ENCODE measurements around the gene CHORDC1. TPM values are rescaled to one million over a fixed set of nuclear protein-coding genes. Genes with fewer than 3 reads are reported as not detected.

CHORDC1 gene
- total RNA-seq, 2 experiments from 2014 or later = 62.0 to 86.2 TPM

DNA sequence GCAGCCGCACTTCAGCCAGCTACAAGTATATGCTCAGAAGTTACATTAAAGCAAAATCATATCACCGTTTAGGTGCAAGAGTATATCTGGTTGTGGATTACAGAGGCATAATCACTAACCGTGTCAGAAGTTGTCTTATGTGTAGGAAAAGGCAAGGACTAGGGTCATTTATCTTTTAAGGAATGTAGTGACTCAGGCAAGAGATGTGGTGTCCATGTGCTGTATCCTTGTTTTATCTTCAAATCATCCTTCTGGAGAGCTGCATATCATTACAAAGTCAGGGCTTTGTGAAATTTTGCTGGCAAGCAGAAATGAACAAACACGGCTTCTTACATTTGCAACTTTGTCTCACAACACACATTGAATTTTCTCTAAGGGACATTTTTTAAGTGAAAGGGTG lies 12.7 kb upstream of the CHORDC1 start:
- CTCF ChIA-PET (ENCODE audit: unreplicated experiment) = no interaction called here
- H4K20me1 ChIP-seq (ENCODE audit: insufficient read depth, low read length) = no peaks in the 10 kb centered on the region
- H3K27ac ChIP-seq (ENCODE audit: low read depth, low read length, poor library complexity, severe bottlenecking) = no peak overlapping the region
- H3K4me2 ChIP-seq (ENCODE audit: low read length) = no peak overlapping the region
- H3K9me2 ChIP-seq (ENCODE audit: insufficient read depth, low read length) = no peaks in the 10 kb centered on the region
- TF ChIP-seq, protein P1, sequence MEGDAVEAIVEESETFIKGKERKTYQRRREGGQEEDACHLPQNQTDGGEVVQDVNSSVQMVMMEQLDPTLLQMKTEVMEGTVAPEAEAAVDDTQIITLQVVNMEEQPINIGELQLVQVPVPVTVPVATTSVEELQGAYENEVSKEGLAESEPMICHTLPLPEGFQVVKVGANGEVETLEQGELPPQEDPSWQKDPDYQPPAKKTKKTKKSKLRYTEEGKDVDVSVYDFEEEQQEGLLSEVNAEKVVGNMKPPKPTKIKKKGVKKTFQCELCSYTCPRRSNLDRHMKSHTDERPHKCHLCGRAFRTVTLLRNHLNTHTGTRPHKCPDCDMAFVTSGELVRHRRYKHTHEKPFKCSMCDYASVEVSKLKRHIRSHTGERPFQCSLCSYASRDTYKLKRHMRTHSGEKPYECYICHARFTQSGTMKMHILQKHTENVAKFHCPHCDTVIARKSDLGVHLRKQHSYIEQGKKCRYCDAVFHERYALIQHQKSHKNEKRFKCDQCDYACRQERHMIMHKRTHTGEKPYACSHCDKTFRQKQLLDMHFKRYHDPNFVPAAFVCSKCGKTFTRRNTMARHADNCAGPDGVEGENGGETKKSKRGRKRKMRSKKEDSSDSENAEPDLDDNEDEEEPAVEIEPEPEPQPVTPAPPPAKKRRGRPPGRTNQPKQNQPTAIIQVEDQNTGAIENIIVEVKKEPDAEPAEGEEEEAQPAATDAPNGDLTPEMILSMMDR (conservative IDR thresholded peaks at IDR 0.05; ENCODE audit: low read length) = no peak
- no peak for TF ChIP-seq EZH2phosphoT487 (IDR thresholded peaks at IDR 0.05; ENCODE audit: borderline replicate concordance, low read depth, low read length)
- no peak for DNase-seq (ENCODE audit: low spot score)
- H3K79me2 ChIP-seq (ENCODE audit: insufficient read depth, low read depth, low read length) = no peaks in the 10 kb centered on the region
- H3K4me1 ChIP-seq (ENCODE audit: insufficient read depth, low read length, poor library complexity, severe bottlenecking) = no peaks in the 10 kb centered on the region
- intact Hi-C loops (cut with micrococcal nuclease; ENCODE audit: unreplicated experiment) = no loop called here
- H3K4me3 ChIP-seq (ENCODE audit: low read depth, low read length, poor library complexity, severe bottlenecking) = no peak overlapping the region
- POLR2A ChIA-PET = interaction anchor here (0.6 kb wide), 1 partner anchor 30 kb away, joined by 3 read pairs; no protein-coding TSS in a partner anchor
- H3K9me3 ChIP-seq (ENCODE audit: low read length) = no peaks in the 10 kb centered on the region
- no TSS peak for BruUV-seq (replicated peaks)
- no peak overlapping the region for H2AFZ ChIP-seq (ENCODE audit: low read length)
- no peaks in the 10 kb centered on the region for H3K36me3 ChIP-seq (ENCODE audit: insufficient read depth, low read length)

DNA sequence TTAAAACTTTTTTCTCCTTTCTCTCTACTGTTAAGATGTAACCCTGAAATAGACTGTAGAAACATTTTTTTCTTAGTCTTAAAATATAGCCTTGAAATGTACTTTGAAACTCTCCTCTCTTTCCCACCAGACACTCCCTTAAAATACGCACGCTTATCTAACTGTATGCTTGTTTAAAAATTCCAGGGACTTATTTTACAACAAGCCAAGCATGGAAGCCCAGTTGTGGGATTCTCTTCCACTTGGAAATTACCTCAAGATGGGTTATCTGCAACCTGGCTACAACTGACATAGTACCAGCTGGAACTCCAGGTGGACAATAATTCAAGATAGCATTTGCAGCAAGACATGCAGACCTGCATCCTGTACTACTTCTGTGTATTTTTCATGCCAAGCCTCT lies 12.1 kb upstream of the CHORDC1 start:
- intact Hi-C loops (cut with micrococcal nuclease; ENCODE audit: unreplicated experiment) = no loop called here
- H4K20me1 ChIP-seq (ENCODE audit: insufficient read depth, low read length) = no peaks in the 10 kb centered on the region
- CTCF ChIA-PET (ENCODE audit: unreplicated experiment) = no interaction called here
- H3K36me3 ChIP-seq (ENCODE audit: insufficient read depth, low read length) = no peaks in the 10 kb centered on the region
- no peak for DNase-seq (ENCODE audit: low spot score)
- POLR2A ChIA-PET = interaction anchor here (0.6 kb wide), 1 partner anchor 30 kb away, joined by 3 read pairs; no protein-coding TSS in a partner anchor
- no peaks in the 10 kb centered on the region for H3K4me1 ChIP-seq (ENCODE audit: insufficient read depth, low read length, poor library complexity, severe bottlenecking)
- H3K4me3 ChIP-seq (ENCODE audit: low read depth, low read length, poor library complexity, severe bottlenecking) = no peak overlapping the region
- no peak overlapping the region for H3K27ac ChIP-seq (ENCODE audit: low read depth, low read length, poor library complexity, severe bottlenecking)
- no TSS peak for BruUV-seq (replicated peaks)
- no peaks in the 10 kb centered on the region for H3K9me3 ChIP-seq (ENCODE audit: low read length)
- no peaks in the 10 kb centered on the region for H3K9me2 ChIP-seq (ENCODE audit: insufficient read depth, low read length)
- TF ChIP-seq EZH2phosphoT487 (IDR thresholded peaks at IDR 0.05; ENCODE audit: borderline replicate concordance, low read depth, low read length) = no peak
- TF ChIP-seq, protein P1 (conservative IDR thresholded peaks at IDR 0.05; ENCODE audit: low read length) = no peak
- no peak overlapping the region for H2AFZ ChIP-seq (ENCODE audit: low read length)
- H3K79me2 ChIP-seq (ENCODE audit: insufficient read depth, low read depth, low read length) = no peaks in the 10 kb centered on the region
- H3K4me2 ChIP-seq (ENCODE audit: low read length) = no peak overlapping the region

DNA sequence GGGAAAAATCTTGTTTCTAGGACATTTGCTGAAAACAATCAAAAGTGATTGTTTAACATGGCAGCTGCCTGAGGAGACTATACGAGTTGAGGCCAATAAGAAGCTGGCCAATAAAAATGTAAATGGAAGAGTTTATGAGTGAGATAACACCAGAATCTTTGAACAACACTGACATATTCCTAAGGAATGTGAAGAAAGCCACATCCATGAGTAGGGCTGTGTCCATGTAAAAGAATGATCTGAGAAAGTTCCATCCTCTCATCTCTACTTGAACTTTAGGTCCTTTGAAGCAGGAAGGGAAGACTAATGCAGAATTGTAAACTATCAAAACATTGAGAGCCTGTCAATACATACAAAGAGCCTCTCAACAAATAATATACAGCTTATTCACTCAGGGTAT lies 6.9 kb upstream of the CHORDC1 start:
- no peak for DNase-seq (ENCODE audit: low spot score)
- no peaks in the 10 kb centered on the region for H3K9me2 ChIP-seq (ENCODE audit: insufficient read depth, low read length)
- no peak overlapping the region for H2AFZ ChIP-seq (ENCODE audit: low read length)
- no peaks in the 10 kb centered on the region for H3K9me3 ChIP-seq (ENCODE audit: low read length)
- no peak overlapping the region for H3K4me3 ChIP-seq (ENCODE audit: low read depth, low read length, poor library complexity, severe bottlenecking)
- no peak overlapping the region for H3K27ac ChIP-seq (ENCODE audit: low read depth, low read length, poor library complexity, severe bottlenecking)
- H3K79me2 ChIP-seq (ENCODE audit: insufficient read depth, low read depth, low read length) = no peaks in the 10 kb centered on the region
- H3K4me2 ChIP-seq (ENCODE audit: low read length) = no peak overlapping the region
- POLR2A ChIA-PET = no interaction called here
- H3K4me1 ChIP-seq (ENCODE audit: insufficient read depth, low read length, poor library complexity, severe bottlenecking) = no peaks in the 10 kb centered on the region
- intact Hi-C loops (cut with micrococcal nuclease; ENCODE audit: unreplicated experiment) = no loop called here
- H4K20me1 ChIP-seq (ENCODE audit: insufficient read depth, low read length) = no peaks in the 10 kb centered on the region
- no peaks in the 10 kb centered on the region for H3K36me3 ChIP-seq (ENCODE audit: insufficient read depth, low read length)
- CTCF ChIA-PET (ENCODE audit: unreplicated experiment) = no interaction called here
- TF ChIP-seq, protein P1 (conservative IDR thresholded peaks at IDR 0.05; ENCODE audit: low read length) = no peak
- TF ChIP-seq EZH2phosphoT487 (IDR thresholded peaks at IDR 0.05; ENCODE audit: borderline replicate concordance, low read depth, low read length) = no peak
- BruUV-seq (replicated peaks) = no TSS peak

Measured in OCI-LY7 (cell line).